ENCODE data around the gene DCX.

The DCX gene

DNA sequence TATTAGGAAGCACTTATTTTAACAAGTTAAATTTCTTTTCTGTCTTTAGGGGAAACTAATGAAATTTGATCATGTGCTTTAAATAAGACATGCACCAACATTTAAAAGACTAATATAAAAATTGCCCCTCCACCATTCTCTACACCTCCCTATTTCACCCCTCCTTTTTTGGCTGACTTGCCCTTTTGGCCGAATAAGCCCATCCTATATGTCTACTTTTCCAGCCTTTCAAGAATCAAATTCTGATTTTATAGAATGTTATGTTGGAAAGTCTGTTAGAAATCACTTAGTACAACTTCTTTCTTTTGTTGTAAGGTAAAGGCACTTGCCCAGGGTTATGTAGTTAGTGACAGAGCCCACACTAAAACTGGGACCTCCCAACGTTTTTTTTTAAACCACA is 143.5 kb downstream of the DCX start:
- in situ Hi-C loops (cut with HindIII; ENCODE audit: low pct_unique_long_range_greater_than_20kb, low sequenced_read_pairs) = no loop called here
- no peak for DNase-seq (ENCODE audit: low read depth in 1 of 2, low spot score in 1 of 2)
- no peak for TF ChIP-seq JUND (IDR thresholded peaks at IDR 0.05; ENCODE audit: low read depth)

DNA sequence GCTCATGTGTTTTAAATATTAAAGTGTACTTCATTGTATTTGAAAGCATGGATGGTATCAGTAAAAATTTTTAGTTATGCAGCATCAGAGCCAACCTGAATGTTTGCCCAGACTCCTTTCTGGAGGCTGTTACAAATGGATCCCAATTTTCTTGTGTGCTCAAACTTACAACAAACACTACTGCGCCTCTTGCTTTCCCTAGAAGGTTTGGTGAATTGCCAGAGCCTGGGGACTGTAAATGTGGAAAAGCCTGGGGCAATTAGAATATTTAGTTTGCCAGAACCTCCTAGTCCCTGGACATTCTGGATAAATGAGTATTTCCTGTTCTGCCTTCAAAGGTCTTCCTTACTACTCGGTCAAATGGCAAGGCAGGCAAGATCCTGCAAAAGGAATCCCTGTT is 146.5 kb downstream of the DCX start:
- in situ Hi-C loops (cut with HindIII; ENCODE audit: low pct_unique_long_range_greater_than_20kb, low sequenced_read_pairs) = no loop called here
- TF ChIP-seq JUND (IDR thresholded peaks at IDR 0.05; ENCODE audit: low read depth) = no peak
- DNase-seq (ENCODE audit: low read depth in 1 of 2, low spot score in 1 of 2) = peak in 1 of 2 experiments; percentile 5

GRCh38 chrX:111264385-111264784 is 147.6 kb downstream of the DCX start:
- TF ChIP-seq JUND (IDR thresholded peaks at IDR 0.05; ENCODE audit: low read depth) = no peak
- in situ Hi-C loops (cut with HindIII; ENCODE audit: low pct_unique_long_range_greater_than_20kb, low sequenced_read_pairs) = no loop called here
- no peak for DNase-seq (ENCODE audit: low read depth in 1 of 2, low spot score in 1 of 2)

- DNase-seq (ENCODE audit: low read depth in 1 of 2, low spot score in 1 of 2) = no peak
- in situ Hi-C loops (cut with HindIII; ENCODE audit: low pct_unique_long_range_greater_than_20kb, low sequenced_read_pairs) = no loop called here
- no peak for TF ChIP-seq JUND (IDR thresholded peaks at IDR 0.05; ENCODE audit: low read depth)
Observed at GRCh38 chrX:111262086-111262485, 149.9 kb downstream of the DCX start.

GRCh38 chrX:111260451-111260850 is 151.5 kb downstream of the DCX start:
- no peak for DNase-seq (ENCODE audit: low read depth in 1 of 2, low spot score in 1 of 2)
- in situ Hi-C loops (cut with HindIII; ENCODE audit: low pct_unique_long_range_greater_than_20kb, low sequenced_read_pairs) = no loop called here
- TF ChIP-seq JUND (IDR thresholded peaks at IDR 0.05; ENCODE audit: low read depth) = no peak

- no peak for TF ChIP-seq JUND (IDR thresholded peaks at IDR 0.05; ENCODE audit: low read depth)
- no peak for DNase-seq (ENCODE audit: low read depth in 1 of 2, low spot score in 1 of 2)
- in situ Hi-C loops (cut with HindIII; ENCODE audit: low pct_unique_long_range_greater_than_20kb, low sequenced_read_pairs) = no loop called here
Observed at GRCh38 chrX:111259559-111259958, 152.4 kb downstream of the DCX start.

GRCh38 chrX:111257733-111258132 is 154.3 kb downstream of the DCX start:
- TF ChIP-seq JUND (IDR thresholded peaks at IDR 0.05; ENCODE audit: low read depth) = no peak
- in situ Hi-C loops (cut with HindIII; ENCODE audit: low pct_unique_long_range_greater_than_20kb, low sequenced_read_pairs) = no loop called here
- DNase-seq (ENCODE audit: low read depth in 1 of 2, low spot score in 1 of 2) = no peak

GRCh38 chrX:111254896-111255693 is 156.9 kb downstream of the DCX start:
- TF ChIP-seq JUND (IDR thresholded peaks at IDR 0.05; ENCODE audit: low read depth) = no peak
- in situ Hi-C loops (cut with HindIII; ENCODE audit: low pct_unique_long_range_greater_than_20kb, low sequenced_read_pairs) = no loop called here
- DNase-seq (ENCODE audit: low read depth in 1 of 2, low spot score in 1 of 2) = no peak

GRCh38 chrX:111244235-111244750 is 167.7 kb downstream of the DCX start:
- DNase-seq (ENCODE audit: low read depth in 1 of 2, low spot score in 1 of 2) = peak in 1 of 2 experiments; percentile 12
- no peak for TF ChIP-seq JUND (IDR thresholded peaks at IDR 0.05; ENCODE audit: low read depth)
- in situ Hi-C loops (cut with HindIII; ENCODE audit: low pct_unique_long_range_greater_than_20kb, low sequenced_read_pairs) = no loop called here
